OCI-LY7 (cell line): ENCODE results near the gene RHBDD3. TPM values are rescaled to one million over a fixed set of nuclear protein-coding genes. Genes with fewer than 3 reads are reported as not detected.

Source experiments
- BruUV-seq: library from RNA; stranded (reverse); fragments of 400-500 nt; replicated peaks from 2 replicates; lab custom pipeline; 2021; lab: Mats Ljungman, UMichigan
- CTCF ChIA-PET: fragments of 300-600 bp; sonication (Branson Sonifier 250); formaldehyde crosslinking; loops from one replicate; lab custom pipeline; 2022; ENCODE audit warnings: antibody characterized with exemption; ENCODE audit not compliant: unreplicated experiment; lab: Charles Lee
- POLR2A ChIA-PET: fragments of 300-600 bp; sonication (Branson Sonifier 250); formaldehyde crosslinking; loops from one replicate; lab custom pipeline; 2022; ENCODE audit warnings: antibody characterized with exemption; lab: Charles Lee
- DNase-seq: peaks from one replicate; pipeline ENCODE4 v3.0.0-alpha.2; 2015; ENCODE audit warnings: low spot score
- H2AFZ ChIP-seq: fragments of 200-600 bp; sonication (generic), shearing (Covaris generic); 2 replicates; pipeline ENCODE4 v1.6.1; 2014; ENCODE audit warnings: mild to moderate bottlenecking, antibody characterized with exemption, low read length, moderate library complexity
- H3K27ac ChIP-seq: fragments of 200-600 bp; sonication (generic); 2 replicates; pipeline ENCODE4 v1.5.1; 2014; ENCODE audit warnings: mixed run types, low read depth, mild to moderate bottlenecking, moderate library complexity, low read length, inconsistent platforms; ENCODE audit not compliant: poor library complexity, severe bottlenecking
- H3K36me3 ChIP-seq: fragments of 200-600 bp; sonication (generic); 2 replicates; pipeline ENCODE4 v1.6.1; 2014; ENCODE audit warnings: mild to moderate bottlenecking, antibody characterized with exemption, low read length, moderate library complexity, mixed read lengths; ENCODE audit not compliant: insufficient read depth
- H3K4me1 ChIP-seq: fragments of 200-600 bp; sonication (generic); 2 replicates; pipeline ENCODE4 v1.5.1; 2014; ENCODE audit warnings: mild to moderate bottlenecking, low read length; ENCODE audit not compliant: insufficient read depth, poor library complexity, severe bottlenecking
- H3K4me2 ChIP-seq: fragments of 200-600 bp; sonication (generic); 2 replicates; pipeline ENCODE4 v1.6.1; 2014; ENCODE audit warnings: mild to moderate bottlenecking, low read length
- H3K4me3 ChIP-seq: fragments of 200-600 bp; sonication (generic); 2 replicates; pipeline ENCODE4 v1.5.1; 2014; ENCODE audit warnings: mild to moderate bottlenecking, low read depth, low read length; ENCODE audit not compliant: poor library complexity, severe bottlenecking
- H3K79me2 ChIP-seq: fragments of 200-600 bp; sonication (generic); 2 replicates; pipeline ENCODE4 v1.6.1; 2016; ENCODE audit warnings: low read depth, mild to moderate bottlenecking, low read length, moderate library complexity, mixed read lengths; ENCODE audit not compliant: insufficient read depth
- H3K9me2 ChIP-seq: fragments of 200-600 bp; sonication (generic); 2 replicates; pipeline ENCODE4 v1.6.1; 2016; ENCODE audit warnings: mild to moderate bottlenecking, low read length, mixed read lengths; ENCODE audit not compliant: insufficient read depth
- H3K9me3 ChIP-seq: fragments of 200-600 bp; sonication (generic); 2 replicates; pipeline ENCODE4 v1.6.1; 2014; ENCODE audit warnings: mild to moderate bottlenecking, mixed run types, low read length, mixed read lengths
- H4K20me1 ChIP-seq: fragments of 200-600 bp; sonication (generic); 2 replicates; pipeline ENCODE4 v1.6.1; 2014; ENCODE audit warnings: mild to moderate bottlenecking, antibody characterized with exemption, low read length, moderate library complexity, mixed read lengths; ENCODE audit not compliant: insufficient read depth
- EZH2phosphoT487 ChIP-seq: fragments of 200-600 bp; sonication (generic); IDR thresholded peaks from 2 replicates; pipeline ENCODE4 v1.6.1; 2018; ENCODE audit warnings: low read depth, borderline replicate concordance, mild to moderate bottlenecking, mixed run types, antibody characterized with exemption, low read length, moderate library complexity, mixed read lengths
- intact Hi-C: fragments of 100-400 bp; cut with micrococcal nuclease; formaldehyde crosslinking; loops from one replicate; pipeline ENCODE4 v1.10.0; 2022; ENCODE audit not compliant: unreplicated experiment
- total RNA-seq, 2 experiments: library from RNA; depleted of rRNA in 1 of 2; stranded (reverse); fragments of >200 nt in 1 of 2; shearing (Covaris generic) in 1 of 2; gene quantifications; 2 replicates each; pipeline ENCODE4 v1.2.3, GENCODE V29; 2014 to 2022
- TF ChIP-seq, protein P1 (sequence below): fragments of 200-600 bp; sonication (generic); conservative IDR thresholded peaks from 2 replicates; pipeline ENCODE4 v1.5.1; 2014; ENCODE audit warnings: mild to moderate bottlenecking, antibody characterized with exemption, low read length, moderate library complexity, mixed read lengths

Gene RHBDD3
- total RNA-seq, 2 experiments from 2014 or later = 39.2 to 44.5 TPM

DNA sequence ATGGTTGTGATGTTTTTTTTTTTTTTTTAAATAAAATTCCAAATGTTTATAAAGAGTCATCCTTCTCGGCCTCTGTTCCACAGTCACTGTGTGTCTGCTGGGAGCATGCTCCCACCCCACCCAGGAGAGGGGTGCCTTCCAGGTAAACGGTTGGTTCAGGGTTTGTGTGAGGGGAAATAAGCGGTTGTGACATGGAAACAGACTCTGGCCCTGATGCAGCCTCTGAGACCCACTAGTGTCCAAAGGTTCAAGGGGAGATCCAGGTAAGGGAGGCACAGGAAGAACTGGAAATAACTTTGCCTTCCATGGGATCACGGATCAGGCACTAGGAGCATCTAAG, 32.7 kb upstream of the RHBDD3 start:
- no TSS peak for BruUV-seq
- Histone ChIP-seq H3K4me1 (no peaks in the 10 kb centered on the region), H3K4me3 (no peak overlapping the region), H3K79me2 (no peaks in the 10 kb centered on the region), H4K20me1 (no peaks in the 10 kb centered on the region; the same call in 1 of the 2 replicates), H3K27ac (no peak overlapping the region), H3K36me3 (peaks cover 63% of the 10 kb centered on the region), H2AFZ (no peak overlapping the region), H3K9me2 (no peaks in the 10 kb centered on the region), H3K4me2 (no peak overlapping the region), H3K9me3 (no peaks in the 10 kb centered on the region)
- intact Hi-C loops = loop anchor here (10.0 kb wide), 1 partner anchor 224 kb away; no protein-coding TSS in a partner anchor
- ChIA-PET POLR2A (no interaction called here), CTCF (no interaction called here)
- no peak for TF ChIP-seq EZH2phosphoT487
- TF ChIP-seq, protein P1, sequence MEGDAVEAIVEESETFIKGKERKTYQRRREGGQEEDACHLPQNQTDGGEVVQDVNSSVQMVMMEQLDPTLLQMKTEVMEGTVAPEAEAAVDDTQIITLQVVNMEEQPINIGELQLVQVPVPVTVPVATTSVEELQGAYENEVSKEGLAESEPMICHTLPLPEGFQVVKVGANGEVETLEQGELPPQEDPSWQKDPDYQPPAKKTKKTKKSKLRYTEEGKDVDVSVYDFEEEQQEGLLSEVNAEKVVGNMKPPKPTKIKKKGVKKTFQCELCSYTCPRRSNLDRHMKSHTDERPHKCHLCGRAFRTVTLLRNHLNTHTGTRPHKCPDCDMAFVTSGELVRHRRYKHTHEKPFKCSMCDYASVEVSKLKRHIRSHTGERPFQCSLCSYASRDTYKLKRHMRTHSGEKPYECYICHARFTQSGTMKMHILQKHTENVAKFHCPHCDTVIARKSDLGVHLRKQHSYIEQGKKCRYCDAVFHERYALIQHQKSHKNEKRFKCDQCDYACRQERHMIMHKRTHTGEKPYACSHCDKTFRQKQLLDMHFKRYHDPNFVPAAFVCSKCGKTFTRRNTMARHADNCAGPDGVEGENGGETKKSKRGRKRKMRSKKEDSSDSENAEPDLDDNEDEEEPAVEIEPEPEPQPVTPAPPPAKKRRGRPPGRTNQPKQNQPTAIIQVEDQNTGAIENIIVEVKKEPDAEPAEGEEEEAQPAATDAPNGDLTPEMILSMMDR = no peak
- no peak for DNase-seq

DNA sequence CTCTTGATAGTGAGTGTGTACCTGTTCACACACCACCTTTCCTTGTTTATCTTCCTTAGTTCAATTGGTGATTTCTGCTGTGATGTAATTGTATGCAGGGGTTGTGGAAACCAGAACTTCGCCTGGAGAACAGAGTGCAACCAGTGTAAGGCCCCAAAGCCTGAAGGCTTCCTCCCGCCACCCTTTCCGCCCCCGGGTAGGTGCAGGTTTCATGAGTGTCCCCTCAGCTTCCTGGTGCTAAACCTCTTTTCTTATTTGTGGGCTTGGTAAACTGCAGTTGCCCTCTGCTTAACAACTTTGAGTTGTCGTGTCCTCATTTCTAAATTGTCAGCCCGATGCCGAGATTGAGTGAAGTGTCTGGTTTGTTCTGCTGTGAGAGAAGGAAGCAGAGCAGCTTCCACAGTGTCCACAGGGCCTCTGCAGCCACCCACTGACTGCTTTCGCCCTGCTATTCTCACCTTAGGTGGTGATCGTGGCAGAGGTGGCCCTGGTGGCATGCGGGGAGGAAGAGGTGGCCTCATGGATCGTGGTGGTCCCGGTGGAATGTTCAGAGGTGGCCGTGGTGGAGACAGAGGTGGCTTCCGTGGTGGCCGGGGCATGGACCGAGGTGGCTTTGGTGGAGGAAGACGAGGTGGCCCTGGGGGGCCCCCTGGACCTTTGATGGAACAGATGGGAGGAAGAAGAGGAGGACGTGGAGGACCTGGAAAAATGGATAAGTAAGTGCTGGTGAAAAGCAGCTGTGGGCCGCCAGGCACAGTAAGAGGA, 31.5 kb upstream of the RHBDD3 start:
- Histone ChIP-seq H3K27ac (no peak overlapping the region), H3K4me3 (no peak overlapping the region), H3K4me2 (no peak overlapping the region), H3K9me3 (no peaks in the 10 kb centered on the region), H3K9me2 (no peaks in the 10 kb centered on the region), H4K20me1 (no peaks in the 10 kb centered on the region; the same call in 1 of the 2 replicates), H3K4me1 (no peaks in the 10 kb centered on the region), H3K79me2 (no peaks in the 10 kb centered on the region), H3K36me3 (peaks cover 74% of the 10 kb centered on the region), H2AFZ (no peak overlapping the region)
- POLR2A ChIA-PET = no interaction called here
- BruUV-seq = no TSS peak
- DNase-seq = no peak
- TF ChIP-seq, protein P1 = no peak
- TF ChIP-seq EZH2phosphoT487 = no peak
- intact Hi-C loops = no loop called here
- CTCF ChIA-PET = no interaction called here

DNA sequence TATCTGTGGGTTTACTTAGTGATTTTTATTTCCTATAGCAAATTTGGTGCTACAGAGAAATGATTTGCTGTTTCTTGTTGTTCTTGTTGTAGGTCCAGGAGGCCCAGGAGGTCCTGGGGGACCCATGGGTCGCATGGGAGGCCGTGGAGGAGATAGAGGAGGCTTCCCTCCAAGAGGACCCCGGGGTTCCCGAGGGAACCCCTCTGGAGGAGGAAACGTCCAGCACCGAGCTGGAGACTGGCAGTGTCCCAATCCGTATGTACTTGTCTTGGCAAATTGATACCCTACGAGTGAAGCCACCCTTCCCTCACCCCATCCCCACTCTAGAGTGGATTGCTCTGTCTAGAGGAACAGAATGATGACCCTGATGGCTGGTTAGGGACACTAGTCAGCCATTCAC, 30.9 kb upstream of the RHBDD3 start:
- Histone ChIP-seq H3K9me2 (no peaks in the 10 kb centered on the region), H4K20me1 (no peaks in the 10 kb centered on the region; the same call in 1 of the 2 replicates), H3K79me2 (no peaks in the 10 kb centered on the region), H3K36me3 (peaks cover 81% of the 10 kb centered on the region), H3K27ac (no peak overlapping the region), H3K4me3 (no peak overlapping the region), H3K4me2 (no peak overlapping the region), H2AFZ (no peak overlapping the region), H3K9me3 (no peaks in the 10 kb centered on the region), H3K4me1 (no peaks in the 10 kb centered on the region)
- DNase-seq = no peak
- POLR2A ChIA-PET = no interaction called here
- CTCF ChIA-PET = no interaction called here
- no TSS peak for BruUV-seq
- intact Hi-C loops = no loop called here
- no peak for TF ChIP-seq EZH2phosphoT487
- TF ChIP-seq, protein P1 = no peak
